ENCODE data around the gene BMPR1B.

The BMPR1B gene

DNA sequence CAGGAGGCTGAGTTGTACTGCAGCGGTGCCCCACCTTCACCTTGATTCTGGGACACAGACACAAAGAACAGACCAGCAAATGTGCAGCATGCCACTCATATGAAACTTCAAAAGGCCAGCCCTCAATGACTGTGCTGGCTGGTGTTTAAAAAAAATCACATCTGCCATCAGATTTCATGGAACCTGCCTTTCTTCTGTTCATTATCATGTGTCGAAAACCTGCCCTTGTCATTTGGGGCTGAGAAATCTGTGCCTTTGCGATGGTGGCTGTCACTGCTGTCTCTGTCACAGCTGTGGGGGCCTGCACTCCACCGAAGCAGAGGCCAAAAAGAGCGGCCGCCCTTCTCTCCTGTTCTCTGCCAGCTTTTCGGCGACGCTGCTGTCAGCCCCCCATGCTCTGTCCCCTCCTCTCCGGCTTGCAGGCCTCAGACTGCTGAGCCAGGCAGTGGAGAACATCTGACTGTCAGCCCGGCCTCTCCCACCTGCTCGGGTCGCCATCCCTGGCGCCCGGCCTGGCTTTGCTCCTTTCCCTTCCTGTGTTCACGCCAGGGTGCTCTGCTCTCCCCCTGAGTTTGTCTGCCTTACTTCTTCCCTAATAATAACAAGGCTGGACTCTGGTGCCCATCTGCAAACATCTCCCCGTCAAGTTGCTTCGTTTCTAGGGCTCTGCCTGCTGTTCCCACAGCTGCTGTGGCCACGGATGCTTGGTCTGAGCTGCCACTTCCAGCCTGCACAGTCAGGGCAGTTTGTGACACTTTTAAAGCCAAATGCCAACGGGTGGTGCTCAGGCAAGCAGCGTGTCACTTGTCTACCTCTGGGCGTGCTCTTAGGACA, 435.9 kb downstream of the BMPR1B start:
- DNase-seq = no peak

- no peak for DNase-seq
These were observed 439.6 kb downstream of the BMPR1B start for GRCh38 chr4:95197353-95197752.

DNA sequence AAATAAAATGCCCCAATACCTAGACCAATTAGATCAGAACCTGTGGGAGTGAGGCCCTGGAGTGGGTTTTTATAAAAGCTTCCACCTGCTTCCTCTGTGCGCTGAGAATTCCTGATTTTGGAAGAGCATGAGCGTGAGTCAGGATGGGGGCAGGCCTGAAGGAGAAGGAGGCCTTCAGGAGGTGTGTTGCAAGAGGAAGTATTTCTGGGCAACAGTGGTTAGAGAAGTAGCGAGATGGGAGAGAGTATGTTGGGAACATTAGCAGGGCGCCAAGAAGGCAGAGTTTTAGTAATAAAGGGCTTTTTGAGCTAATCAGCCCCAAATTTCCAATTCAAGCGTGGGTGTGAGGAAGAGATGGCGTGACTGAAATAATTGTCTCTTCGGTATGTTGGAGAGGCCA, 441.2 kb downstream of the BMPR1B start:
- no peak for DNase-seq

DNA sequence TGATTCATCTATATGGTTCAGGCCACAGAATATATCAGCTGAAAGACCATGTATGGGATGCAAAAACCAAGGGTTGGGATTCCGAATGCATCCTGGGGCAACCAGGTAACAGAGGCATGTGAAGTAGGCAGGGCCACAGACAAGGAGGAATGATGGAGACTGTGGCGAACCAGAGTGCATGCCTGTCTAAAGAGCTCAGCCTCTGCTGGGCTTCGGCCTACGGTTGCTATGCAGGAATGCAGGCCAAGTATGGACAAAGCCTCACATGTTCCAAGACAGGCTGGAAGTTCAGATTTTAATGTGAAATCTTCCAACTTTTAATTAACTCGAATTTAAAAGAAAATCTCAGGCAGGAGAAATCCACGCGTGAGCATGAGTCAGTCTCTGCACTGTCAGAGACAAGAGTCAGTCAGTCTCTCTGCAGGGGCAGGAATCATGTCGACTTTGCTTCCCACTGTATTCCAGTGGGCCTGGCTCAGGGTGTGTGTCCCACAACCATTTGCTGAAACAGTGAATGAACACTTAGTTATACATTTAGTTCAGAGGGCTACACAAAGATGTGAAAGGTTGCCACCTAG, 446.6 kb downstream of the BMPR1B start:
- DNase-seq = no peak

DNA sequence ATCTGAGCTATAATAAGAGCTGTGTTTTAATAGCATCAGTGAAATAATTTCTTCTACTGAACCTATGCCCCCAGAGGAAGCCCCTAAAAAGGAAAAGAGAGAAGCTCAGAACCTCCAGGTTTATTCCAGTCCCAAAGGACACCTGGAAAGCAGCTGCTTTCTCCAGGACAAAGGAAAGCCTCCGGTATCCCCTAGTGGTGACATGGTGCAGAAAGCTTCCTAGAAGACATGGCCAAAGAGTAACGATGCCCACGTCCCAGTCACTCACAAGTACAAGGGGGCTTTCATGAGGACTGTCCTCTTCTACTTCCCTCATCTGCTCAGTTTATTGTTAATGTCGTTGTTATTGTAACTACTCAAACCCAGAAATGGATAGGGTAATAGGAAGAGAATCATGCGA, 447.1 kb downstream of the BMPR1B start:
- DNase-seq = no peak
